ENCODE data around the gene PIGH. TPM values are rescaled to one million over a fixed set of nuclear protein-coding genes. Genes with fewer than 3 reads are reported as not detected.
"Not testable (repeated sequence)": the region's sequence is repeated elsewhere in the genome, so short reads cannot be mapped to it uniquely, and the experiment has no call there.

Gene PIGH
- polyA plus RNA-seq, 1 donor from 2014 or later = 91.8 TPM

- H3K9me2 ChIP-seq (ENCODE audit: insufficient read depth, low read length) = no peaks in the 10 kb centered on the region
- no peaks in the 10 kb centered on the region for H4K20me1 ChIP-seq (ENCODE audit: insufficient read depth)
- no peak overlapping the region for H2AFZ ChIP-seq (ENCODE audit: low read depth, low read length)
- no peak overlapping the region for H3K9ac ChIP-seq (ENCODE audit: low read length)
- H3K4me3 ChIP-seq (ENCODE audit: low read length) = no peak overlapping the region
- H3K4me2 ChIP-seq (ENCODE audit: low read length) = no peak overlapping the region
- no peaks in the 10 kb centered on the region for H3K79me2 ChIP-seq (replicated peaks; ENCODE audit: insufficient read depth, low read length)
- TF ChIP-seq REST (IDR thresholded peaks at IDR 0.05; ENCODE audit: borderline replicate concordance) (no peak), RAD21 (conservative IDR thresholded peaks at IDR 0.05) (no peak), EP300 (conservative IDR thresholded peaks at IDR 0.05; ENCODE audit: poor library complexity, severe bottlenecking) (no peak), EZH2 (IDR thresholded peaks at IDR 0.05; ENCODE audit: borderline replicate concordance, insufficient read depth, low read length, poor library complexity, severe bottlenecking) (no peak), TAF1 (IDR thresholded peaks at IDR 0.05; ENCODE audit: low read depth) (no peak), MXI1 (conservative IDR thresholded peaks at IDR 0.05; ENCODE audit: poor library complexity, severe bottlenecking) (no peak), SMC3 (conservative IDR thresholded peaks at IDR 0.05; ENCODE audit: poor library complexity) (no peak), CTCF (IDR thresholded peaks at IDR 0.05; ENCODE audit: poor library complexity, severe bottlenecking) (no peak), POLR2AphosphoS5 (IDR thresholded peaks at IDR 0.05) (no peak)
- no peaks in the 10 kb centered on the region for H3K27me3 ChIP-seq (ENCODE audit: insufficient read depth, low read depth, low read length)
- no peaks in the 10 kb centered on the region for H3F3A ChIP-seq (ENCODE audit: insufficient read depth, low read length, poor library complexity, severe bottlenecking)
- H3K27ac ChIP-seq (ENCODE audit: low read length) = no peak overlapping the region
- H3K9me3 ChIP-seq (ENCODE audit: low read length) = no peaks in the 10 kb centered on the region
- H3K36me3 ChIP-seq (ENCODE audit: insufficient read depth, low read length) = peaks cover 7% of the 10 kb centered on the region
Measured at GRCh38 chr14:67630186-67630585, 30.1 kb upstream of the PIGH start.

- peaks cover 2% of the 10 kb centered on the region for H3K79me2 ChIP-seq (replicated peaks; ENCODE audit: insufficient read depth, low read length)
- no peak overlapping the region for H3K9ac ChIP-seq (ENCODE audit: low read length)
- TF ChIP-seq CTCF (IDR thresholded peaks at IDR 0.05; ENCODE audit: poor library complexity, severe bottlenecking) (no peak), RAD21 (conservative IDR thresholded peaks at IDR 0.05) (no peak), EP300 (conservative IDR thresholded peaks at IDR 0.05; ENCODE audit: poor library complexity, severe bottlenecking) (no peak), EZH2 (IDR thresholded peaks at IDR 0.05; ENCODE audit: borderline replicate concordance, insufficient read depth, low read length, poor library complexity, severe bottlenecking) (no peak), REST (IDR thresholded peaks at IDR 0.05; ENCODE audit: borderline replicate concordance) (no peak), SMC3 (conservative IDR thresholded peaks at IDR 0.05; ENCODE audit: poor library complexity) (no peak), TAF1 (IDR thresholded peaks at IDR 0.05; ENCODE audit: low read depth) (no peak), MXI1 (conservative IDR thresholded peaks at IDR 0.05; ENCODE audit: poor library complexity, severe bottlenecking) (no peak), POLR2AphosphoS5 (IDR thresholded peaks at IDR 0.05) (no peak)
- H3K27ac ChIP-seq (ENCODE audit: low read length) = no peak overlapping the region
- no peaks in the 10 kb centered on the region for H4K20me1 ChIP-seq (ENCODE audit: insufficient read depth)
- H2AFZ ChIP-seq (ENCODE audit: low read depth, low read length) = no peak overlapping the region
- no peak overlapping the region for H3K4me2 ChIP-seq (ENCODE audit: low read length)
- H3K9me3 ChIP-seq (ENCODE audit: low read length) = no peaks in the 10 kb centered on the region
- H3K4me3 ChIP-seq (ENCODE audit: low read length) = no peak overlapping the region
- H3K27me3 ChIP-seq (ENCODE audit: insufficient read depth, low read depth, low read length) = no peaks in the 10 kb centered on the region
- H3K36me3 ChIP-seq (ENCODE audit: insufficient read depth, low read length) = peaks cover 21% of the 10 kb centered on the region
- H3F3A ChIP-seq (ENCODE audit: insufficient read depth, low read length, poor library complexity, severe bottlenecking) = no peaks in the 10 kb centered on the region
- H3K9me2 ChIP-seq (ENCODE audit: insufficient read depth, low read length) = no peaks in the 10 kb centered on the region
Measured at GRCh38 chr14:67627519-67627918, 27.5 kb upstream of the PIGH start.

- H3K79me2 ChIP-seq (replicated peaks; ENCODE audit: insufficient read depth, low read length); H3K9ac ChIP-seq (ENCODE audit: low read length); H3K4me3 ChIP-seq (ENCODE audit: low read length); H4K20me1 ChIP-seq (ENCODE audit: insufficient read depth); H3K9me2 ChIP-seq (ENCODE audit: insufficient read depth, low read length); H3F3A ChIP-seq (ENCODE audit: insufficient read depth, low read length, poor library complexity, severe bottlenecking); H3K27ac ChIP-seq (ENCODE audit: low read length); H3K4me2 ChIP-seq (ENCODE audit: low read length); H3K27me3 ChIP-seq (ENCODE audit: insufficient read depth, low read depth, low read length); H3K9me3 ChIP-seq (ENCODE audit: low read length); H2AFZ ChIP-seq (ENCODE audit: low read depth, low read length): not testable (repeated sequence)
- H3K36me3 ChIP-seq (ENCODE audit: insufficient read depth, low read length) = peaks cover 21% of the 10 kb centered on the region
Measured at GRCh38 chr14:67626131-67626530, 26.1 kb upstream of the PIGH start.
